HL-60/S4 (cell line): ENCODE results near the gene SLC6A18.

Experiments
- in situ Hi-C: fragments of 300-500 bp; cut with MboI; formaldehyde crosslinking; loops from 2 replicates; pipeline ENCODE4 v1.14.3; 2022; ENCODE audit warnings: low sequenced_read_pairs

The SLC6A18 gene

GRCh38 chr5:1202026-1202797 lies 23.0 kb upstream of the SLC6A18 start:
- in situ Hi-C loops = no loop called here

GRCh38 chr5:1202798-1203185 lies 22.4 kb upstream of the SLC6A18 start:
- in situ Hi-C loops = no loop called here

GRCh38 chr5:1203311-1203967 lies 21.7 kb upstream of the SLC6A18 start:
- in situ Hi-C loops = no loop called here

GRCh38 chr5:1203968-1204692 lies 21.1 kb upstream of the SLC6A18 start:
- in situ Hi-C loops = no loop called here

GRCh38 chr5:1204693-1205242 lies 20.4 kb upstream of the SLC6A18 start:
- in situ Hi-C loops = no loop called here

GRCh38 chr5:1205255-1206180 lies 19.7 kb upstream of the SLC6A18 start:
- in situ Hi-C loops = no loop called here

GRCh38 chr5:1206521-1207412 lies 18.4 kb upstream of the SLC6A18 start:
- in situ Hi-C loops = no loop called here

- in situ Hi-C loops = no loop called here
These were observed 17.6 kb upstream of the SLC6A18 start for GRCh38 chr5:1207555-1207954.

GRCh38 chr5:1208221-1208742 lies 16.9 kb upstream of the SLC6A18 start:
- in situ Hi-C loops = no loop called here

- in situ Hi-C loops = no loop called here
These were observed 16.3 kb upstream of the SLC6A18 start for GRCh38 chr5:1208743-1209488.

GRCh38 chr5:1209489-1209852 lies 15.7 kb upstream of the SLC6A18 start:
- in situ Hi-C loops = no loop called here

- in situ Hi-C loops = no loop called here
These were observed 15.0 kb upstream of the SLC6A18 start for GRCh38 chr5:1209896-1210776.

- in situ Hi-C loops = no loop called here
These were observed 14.3 kb upstream of the SLC6A18 start for GRCh38 chr5:1210832-1211251.

GRCh38 chr5:1211701-1212100 lies 13.5 kb upstream of the SLC6A18 start:
- in situ Hi-C loops = no loop called here

GRCh38 chr5:1212271-1212670 lies 12.9 kb upstream of the SLC6A18 start:
- in situ Hi-C loops = no loop called here

GRCh38 chr5:1212881-1213280 lies 12.3 kb upstream of the SLC6A18 start:
- in situ Hi-C loops = no loop called here

- in situ Hi-C loops = no loop called here
These were observed 11.5 kb upstream of the SLC6A18 start for GRCh38 chr5:1213508-1214162.
